ENCODE measurements around the gene LIAS. TPM values are rescaled to one million over a fixed set of nuclear protein-coding genes. Genes with fewer than 3 reads are reported as not detected.

LIAS gene
- polyA plus RNA-seq, 1 experiment = 5.1 TPM

DNA sequence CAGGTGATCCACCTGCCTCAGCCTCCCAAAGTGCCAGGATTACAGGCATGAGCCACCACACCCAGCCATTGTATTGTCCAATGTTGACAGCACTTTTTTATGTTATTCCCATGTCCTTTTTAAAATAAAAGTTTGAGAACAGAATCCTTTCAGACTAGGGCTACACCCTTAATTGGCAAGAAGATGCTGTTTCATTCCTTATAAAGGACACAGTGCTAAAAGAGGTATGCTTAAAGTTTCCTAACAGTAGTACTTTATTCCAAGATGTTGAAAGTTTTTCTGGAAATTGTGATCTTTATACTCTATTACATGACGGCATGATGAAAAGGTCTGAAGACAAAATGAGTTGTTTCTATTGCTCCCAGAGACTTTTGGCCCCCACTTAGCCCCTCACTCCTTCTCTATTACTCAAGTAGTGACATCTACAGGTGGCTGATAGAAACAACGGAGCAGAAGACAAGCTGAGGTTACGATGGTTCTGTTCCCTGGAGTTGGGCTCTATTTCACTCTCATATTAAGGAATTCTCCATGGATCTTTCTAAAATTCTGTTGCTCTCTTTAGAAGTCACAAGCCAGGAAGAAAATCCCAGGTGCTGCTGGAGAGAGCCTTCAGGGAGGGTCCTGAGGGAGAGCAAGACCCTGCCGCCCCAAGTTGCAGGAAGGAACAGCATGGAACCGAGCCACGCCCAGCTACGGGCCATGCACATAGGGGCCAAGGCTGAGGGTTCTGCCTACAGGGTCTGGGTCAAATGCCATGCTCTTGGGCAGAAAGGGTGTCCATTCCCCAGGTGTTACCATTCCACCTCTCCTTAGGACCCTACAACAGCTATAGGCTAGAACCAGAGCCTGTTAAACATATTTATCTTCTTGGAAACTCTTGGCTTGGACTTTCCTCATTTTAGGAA lies 22.9 kb upstream of the LIAS start:
- no peaks in the 10 kb centered on the region for H3K36me3 ChIP-seq (ENCODE audit: control insufficient read depth, insufficient read depth, low read length)
- ChIA-PET CTCF (no interaction called here), POLR2A (no interaction called here)
- no peak for DNase-seq (ENCODE audit: low read depth)
- TF ChIP-seq CTCF (IDR thresholded peaks at IDR 0.05; ENCODE audit: insufficient read depth, low read depth, low read length) = 0 out of 2 replicates have a peak, but pooled peaks have one; percentile 8
- no peak overlapping the region for H3K4me3 ChIP-seq (ENCODE audit: low read depth, low read length)
- peaks cover 10% of the 10 kb centered on the region for H3K27me3 ChIP-seq (ENCODE audit: control insufficient read depth, insufficient read depth, low read length)

GRCh38 chr4:39441593-39441992 lies 17.3 kb upstream of the LIAS start:
- CTCF ChIA-PET = no interaction called here
- POLR2A ChIA-PET = no interaction called here

DNA sequence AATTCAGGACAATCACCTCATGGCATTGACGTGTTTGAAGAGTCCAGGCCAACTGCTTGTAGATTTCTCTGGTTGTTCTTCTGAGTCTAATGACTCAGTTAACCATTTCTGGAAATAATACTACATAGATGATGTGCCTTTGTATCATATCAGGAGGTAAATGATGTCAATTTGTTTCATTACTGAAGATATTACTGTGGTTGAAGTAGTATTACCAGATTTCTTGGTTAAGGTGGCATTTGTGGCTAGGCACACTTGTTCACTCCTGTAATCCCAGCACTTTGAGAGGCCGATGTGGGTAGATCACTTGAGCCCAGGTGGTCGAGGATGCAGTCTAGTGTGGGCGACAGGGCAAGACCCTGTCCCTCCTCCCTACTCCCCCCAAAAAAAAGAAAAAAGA lies 15.9 kb upstream of the LIAS start:
- no peak for TF ChIP-seq CTCF (IDR thresholded peaks at IDR 0.05; ENCODE audit: insufficient read depth, low read depth, low read length)
- H3K4me3 ChIP-seq (ENCODE audit: low read depth, low read length) = no peak overlapping the region
- H3K36me3 ChIP-seq (ENCODE audit: control insufficient read depth, insufficient read depth, low read length) = no peaks in the 10 kb centered on the region
- H3K27me3 ChIP-seq (ENCODE audit: control insufficient read depth, insufficient read depth, low read length) = peaks cover 6% of the 10 kb centered on the region
- ChIA-PET CTCF (no interaction called here), POLR2A (no interaction called here)
- DNase-seq (ENCODE audit: low read depth) = no peak

More at GRCh38 chr4:39441593-39441992, 17.3 kb upstream of the LIAS start:
- no peak for DNase-seq (ENCODE audit: low read depth)
- Histone ChIP-seq H3K27me3 (ENCODE audit: control insufficient read depth, insufficient read depth, low read length) (peaks cover 8% of the 10 kb centered on the region), H3K4me3 (ENCODE audit: low read depth, low read length) (no peak overlapping the region), H3K36me3 (ENCODE audit: control insufficient read depth, insufficient read depth, low read length) (no peaks in the 10 kb centered on the region)
- no peak for TF ChIP-seq CTCF (IDR thresholded peaks at IDR 0.05; ENCODE audit: insufficient read depth, low read depth, low read length)

GRCh38 chr4:39446483-39446841 lies 12.4 kb upstream of the LIAS start:
- CTCF ChIA-PET = no interaction called here
- no peak for TF ChIP-seq CTCF (IDR thresholded peaks at IDR 0.05; ENCODE audit: insufficient read depth, low read depth, low read length)
- H3K36me3 ChIP-seq (ENCODE audit: control insufficient read depth, insufficient read depth, low read length) = peaks cover under 1% of the 10 kb centered on the region; the same call in 1 of the 2 replicates
- H3K4me3 ChIP-seq (ENCODE audit: low read depth, low read length) = peak overlapping the region; percentile 32; the same call in 1 of the 2 replicates
- DNase-seq (ENCODE audit: low read depth) = no peak
- POLR2A ChIA-PET = no interaction called here
- H3K27me3 ChIP-seq (ENCODE audit: control insufficient read depth, insufficient read depth, low read length) = no peaks in the 10 kb centered on the region; the same call in 1 of the 2 replicates

- POLR2A ChIA-PET = no interaction called here
- Histone ChIP-seq H3K4me3 (ENCODE audit: low read depth, low read length) (peak overlapping the region; percentile 32), H3K27me3 (ENCODE audit: control insufficient read depth, insufficient read depth, low read length) (no peaks in the 10 kb centered on the region), H3K36me3 (ENCODE audit: control insufficient read depth, insufficient read depth, low read length) (peaks cover 4% of the 10 kb centered on the region; the same call in 1 of the 2 replicates)
- CTCF ChIA-PET = interaction anchor here (1.5 kb wide), 1 partner anchor 8 kb away, joined by 4 read pairs; no protein-coding TSS in a partner anchor
- no peak for DNase-seq (ENCODE audit: low read depth)
- peak; percentile 36 for TF ChIP-seq CTCF (IDR thresholded peaks at IDR 0.05; ENCODE audit: insufficient read depth, low read depth, low read length)
Observed at GRCh38 chr4:39446842-39447573, 11.8 kb upstream of the LIAS start.
